ENCODE results near the gene POLG. TPM values are rescaled to one million over a fixed set of nuclear protein-coding genes. Genes with fewer than 3 reads are reported as not detected.

The POLG gene
- 10 to 100 TPM; 93.0 to 96.5 TPM for total RNA-seq

DNA sequence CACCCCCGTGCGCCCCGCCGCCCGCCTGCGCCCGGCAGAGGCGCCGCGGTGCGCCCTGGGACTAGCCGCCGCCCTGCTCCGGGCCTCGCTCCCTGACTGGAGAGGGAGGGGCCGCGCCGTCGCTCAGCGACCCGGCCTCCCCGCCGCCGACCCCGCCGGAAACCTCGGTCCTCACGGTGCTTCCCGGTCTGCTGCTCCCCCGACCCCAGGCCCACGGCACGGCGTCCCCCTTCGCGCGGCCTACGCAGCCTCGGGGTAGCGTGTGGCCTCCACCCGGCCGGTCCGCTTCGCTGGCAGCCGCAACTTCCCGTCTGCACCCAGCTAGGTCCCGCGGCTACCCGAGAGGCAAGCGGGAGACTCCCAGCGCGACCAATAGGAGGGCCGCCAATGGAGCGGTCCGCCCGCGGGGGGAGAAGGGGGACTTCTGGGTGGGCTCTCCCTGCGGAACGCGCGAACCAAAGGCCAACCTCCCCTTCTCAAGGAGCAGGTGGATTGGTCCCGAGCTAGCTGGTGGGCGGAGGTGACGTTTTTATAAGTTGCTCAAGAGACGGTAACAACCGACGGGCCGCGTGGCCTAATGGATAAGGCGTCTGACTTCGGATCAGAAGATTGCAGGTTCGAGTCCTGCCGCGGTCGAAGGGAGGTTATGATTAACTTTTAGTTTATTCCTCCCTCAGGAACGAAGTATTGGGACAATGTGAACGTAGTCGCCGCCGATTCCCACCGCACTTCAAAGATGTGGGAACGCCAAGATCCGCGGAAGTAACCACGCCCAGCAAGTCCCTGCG, at the start of gene POLG:
TSS of gene POLG (minus strand) at position 315 of the 788 bp plus-strand sequence. CDS start 1,070 bp downstream, outside the sequence.
- Mint-ChIP-seq H3K9me3 (no peaks in the 10 kb centered on the region), H3K4me3 (peak within 1 kb of the TSS; percentile 90), H3K27me3 (ENCODE audit: low read depth) (peaks cover 3% of the 10 kb centered on the region), H3K36me3 (ENCODE audit: low read depth) (peaks cover 35% of the 10 kb centered on the region), H3K27ac (peak within 1 kb of the TSS; percentile 94), H3K4me1 (ENCODE audit: low read depth) (peaks cover 52% of the 10 kb centered on the region)
- peak; percentile 99 for DNase-seq
- intact Hi-C loops (cut with micrococcal nuclease) = loop anchor here (1.0 to 10.0 kb wide), 6 partner anchors 90 to 560 kb away; partner anchors contain the start of genes ABHD2, AP3S2, HAPLN3 and TICRR
- CTCF ChIA-PET = interaction anchor here (0.9 to 1.8 kb wide), 4 partner anchors 10 to 156 kb away, joined by 3 to 4 read pairs (median 3); no protein-coding TSS in a partner anchor

DNA sequence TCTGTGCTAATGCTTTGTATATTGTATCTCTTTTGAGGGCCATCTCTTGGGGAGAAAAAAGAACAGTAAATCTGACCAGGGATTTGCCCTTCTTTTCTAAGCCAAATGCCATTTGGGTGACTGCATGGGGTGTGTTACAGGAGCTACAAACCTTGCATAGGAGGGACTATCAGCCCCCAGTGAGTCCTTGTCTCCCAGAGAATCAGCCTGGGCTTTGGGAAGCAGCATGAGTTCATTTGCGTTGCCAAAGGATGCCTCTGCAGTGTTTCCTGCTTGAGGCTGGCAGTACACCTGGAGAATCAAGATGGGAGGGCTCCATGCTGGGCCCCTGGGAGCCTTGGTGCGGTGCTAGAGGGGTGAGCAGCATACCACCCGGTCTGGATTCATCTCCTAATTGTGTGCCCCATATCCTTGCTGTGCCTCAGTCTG, 49.6 kb upstream of the POLG start:
- CTCF ChIA-PET = no interaction called here

DNA sequence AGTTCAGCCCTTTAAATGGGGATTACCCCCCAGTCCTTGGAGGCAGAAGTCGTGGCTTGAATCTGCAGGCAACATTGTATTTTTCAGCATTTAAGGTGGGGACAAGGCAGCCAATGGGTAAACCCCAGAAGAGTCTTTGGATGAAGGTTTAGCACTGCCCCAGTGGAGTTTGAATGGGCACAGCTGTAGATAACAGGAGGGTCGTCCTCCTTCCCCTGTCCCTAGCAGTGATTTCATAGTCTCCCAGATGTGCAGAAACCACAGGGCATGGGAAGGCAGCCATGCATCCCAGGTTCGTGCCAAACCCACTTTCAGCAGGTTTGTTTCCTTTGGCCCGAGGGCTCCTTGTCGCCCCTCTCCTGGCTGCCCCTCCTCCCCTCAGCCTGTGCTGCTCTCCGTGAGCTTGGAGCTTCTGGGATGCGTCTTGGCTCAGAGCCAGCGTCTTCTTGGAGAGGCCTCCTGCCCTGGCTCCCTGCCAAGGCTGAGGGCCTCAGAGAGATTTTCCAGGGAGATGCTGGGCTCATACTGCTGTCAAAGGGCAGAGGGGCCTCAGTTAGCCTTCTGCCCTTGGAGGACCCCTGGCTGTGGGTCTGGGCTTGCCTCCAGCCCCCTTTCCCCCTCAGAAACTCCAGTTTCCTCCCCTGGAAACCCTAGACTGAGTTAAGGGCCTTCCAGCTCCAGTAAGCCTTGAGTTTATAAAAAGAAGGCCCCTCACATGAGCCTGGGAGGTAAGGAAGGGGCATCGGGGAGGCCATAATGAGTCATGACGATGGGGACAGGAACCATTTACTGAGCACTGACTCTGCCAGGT, 48.9 kb upstream of the POLG start:
- H3K4me3 Mint-ChIP-seq = no peak overlapping the region
- CTCF ChIA-PET = no interaction called here
- DNase-seq = no peak
- no peak overlapping the region for H3K27ac Mint-ChIP-seq
- peaks cover 17% of the 10 kb centered on the region for H3K27me3 Mint-ChIP-seq (ENCODE audit: low read depth)
- H3K9me3 Mint-ChIP-seq = no peaks in the 10 kb centered on the region
- intact Hi-C loops (cut with micrococcal nuclease) = no loop called here
- H3K36me3 Mint-ChIP-seq (ENCODE audit: low read depth) = no peaks in the 10 kb centered on the region
- H3K4me1 Mint-ChIP-seq (ENCODE audit: low read depth) = no peaks in the 10 kb centered on the region

More for the DNA sequence above, 49.6 kb upstream of the POLG start:
- Mint-ChIP-seq H3K27me3 (ENCODE audit: low read depth) (peaks cover 17% of the 10 kb centered on the region), H3K4me3 (no peak overlapping the region), H3K36me3 (ENCODE audit: low read depth) (no peaks in the 10 kb centered on the region), H3K4me1 (ENCODE audit: low read depth) (no peaks in the 10 kb centered on the region), H3K9me3 (no peaks in the 10 kb centered on the region), H3K27ac (no peak overlapping the region)
- DNase-seq = no peak
- intact Hi-C loops (cut with micrococcal nuclease) = no loop called here

- no peak for DNase-seq
- Mint-ChIP-seq H3K4me3 (no peak overlapping the region), H3K9me3 (no peaks in the 10 kb centered on the region), H3K4me1 (ENCODE audit: low read depth) (peaks cover 5% of the 10 kb centered on the region), H3K27me3 (ENCODE audit: low read depth) (peaks cover 30% of the 10 kb centered on the region), H3K36me3 (ENCODE audit: low read depth) (no peaks in the 10 kb centered on the region), H3K27ac (no peak overlapping the region)
- CTCF ChIA-PET = interaction anchor here (1.6 kb wide), 1 partner anchor 23 kb away, joined by 7 read pairs; no protein-coding TSS in a partner anchor
- intact Hi-C loops (cut with micrococcal nuclease) = no loop called here
Measured at GRCh38 chr15:89381888-89382686, 47.5 kb upstream of the POLG start.

GRCh38 chr15:89381331-89381730, 46.7 kb upstream of the POLG start:
- H3K4me3 Mint-ChIP-seq = no peak overlapping the region
- intact Hi-C loops (cut with micrococcal nuclease) = no loop called here
- peaks cover 37% of the 10 kb centered on the region for H3K27me3 Mint-ChIP-seq (ENCODE audit: low read depth)
- no peaks in the 10 kb centered on the region for H3K36me3 Mint-ChIP-seq (ENCODE audit: low read depth)
- no peaks in the 10 kb centered on the region for H3K9me3 Mint-ChIP-seq
- no peak overlapping the region for H3K27ac Mint-ChIP-seq
- CTCF ChIA-PET = interaction anchor here (1.6 kb wide), 1 partner anchor 23 kb away, joined by 7 read pairs; no protein-coding TSS in a partner anchor
- H3K4me1 Mint-ChIP-seq (ENCODE audit: low read depth) = peaks cover 5% of the 10 kb centered on the region
- DNase-seq = no peak

GRCh38 chr15:89379818-89380217, 45.2 kb upstream of the POLG start:
- Mint-ChIP-seq H3K36me3 (ENCODE audit: low read depth) (no peaks in the 10 kb centered on the region), H3K27me3 (ENCODE audit: low read depth) (peaks cover 46% of the 10 kb centered on the region)

GRCh38 chr15:89379251-89379695, 44.6 kb upstream of the POLG start:
- Mint-ChIP-seq H3K36me3 (ENCODE audit: low read depth) (no peaks in the 10 kb centered on the region), H3K4me1 (ENCODE audit: low read depth) (peaks cover 5% of the 10 kb centered on the region), H3K4me3 (peak overlapping the region; percentile 8), H3K27ac (no peak overlapping the region), H3K27me3 (ENCODE audit: low read depth) (peaks cover 49% of the 10 kb centered on the region), H3K9me3 (no peaks in the 10 kb centered on the region)
- intact Hi-C loops (cut with micrococcal nuclease) = loop anchor here (2.0 kb wide), 1 partner anchor 20 kb away; no protein-coding TSS in a partner anchor
- CTCF ChIA-PET = interaction anchor here (1.2 to 6.0 kb wide), 3 partner anchors 13 to 51 kb away, joined by 3 to 47 read pairs (median 4); no protein-coding TSS in a partner anchor
- no peak for DNase-seq

More at GRCh38 chr15:89379818-89380217, 45.2 kb upstream of the POLG start:
- peaks cover 5% of the 10 kb centered on the region for H3K4me1 Mint-ChIP-seq (ENCODE audit: low read depth)
- peak overlapping the region; percentile 16 for H3K4me3 Mint-ChIP-seq
- no peak overlapping the region for H3K27ac Mint-ChIP-seq
- no peaks in the 10 kb centered on the region for H3K9me3 Mint-ChIP-seq
- no peak for DNase-seq
- CTCF ChIA-PET = interaction anchor here (1.0 to 6.0 kb wide), 3 partner anchors 22 to 51 kb away, joined by 3 to 47 read pairs (median 3); no protein-coding TSS in a partner anchor
- intact Hi-C loops (cut with micrococcal nuclease) = loop anchor here (2.0 kb wide), 1 partner anchor 19 kb away; no protein-coding TSS in a partner anchor

- Mint-ChIP-seq H3K27me3 (ENCODE audit: low read depth) (peaks cover 55% of the 10 kb centered on the region), H3K4me3 (peak overlapping the region; percentile 69), H3K4me1 (ENCODE audit: low read depth) (peaks cover 5% of the 10 kb centered on the region), H3K27ac (peak overlapping the region; percentile 51), H3K36me3 (ENCODE audit: low read depth) (no peaks in the 10 kb centered on the region), H3K9me3 (no peaks in the 10 kb centered on the region)
- DNase-seq = no peak
- CTCF ChIA-PET = interaction anchor here (1.5 to 6.0 kb wide), 2 partner anchors 14 to 20 kb away, joined by 4 to 47 read pairs; no protein-coding TSS in a partner anchor
- intact Hi-C loops (cut with micrococcal nuclease) = loop anchor here (2.0 kb wide), 1 partner anchor 20 kb away; no protein-coding TSS in a partner anchor
Measured at GRCh38 chr15:89378296-89379151, 43.9 kb upstream of the POLG start.

DNA sequence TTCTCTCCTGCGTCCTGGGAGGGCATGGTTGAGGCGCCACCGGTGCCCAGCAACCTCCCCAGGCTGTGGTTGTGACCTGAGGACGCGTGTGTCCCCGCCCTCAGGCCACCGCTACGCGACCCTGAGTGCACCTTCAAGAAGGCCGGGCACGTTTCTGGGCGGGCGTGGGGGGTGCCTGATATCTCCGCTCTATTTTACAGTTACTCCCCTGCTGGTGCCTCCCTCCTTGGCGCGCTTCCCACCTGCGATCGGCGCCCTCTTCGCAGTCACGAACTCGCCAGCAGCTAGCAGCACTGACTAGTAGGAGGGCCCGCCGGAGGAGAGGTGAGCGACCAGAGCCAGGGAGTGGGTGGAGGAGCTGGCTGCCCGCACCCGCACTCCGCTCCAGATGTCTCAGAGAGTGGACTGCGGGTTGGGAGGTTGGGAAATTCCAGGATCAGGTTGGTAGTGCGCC, 43.2 kb upstream of the POLG start:
- intact Hi-C loops (cut with micrococcal nuclease) = loop anchor here (2.0 kb wide), 2 partner anchors 17 to 21 kb away; no protein-coding TSS in a partner anchor
- Mint-ChIP-seq H3K36me3 (ENCODE audit: low read depth) (no peaks in the 10 kb centered on the region), H3K27me3 (ENCODE audit: low read depth) (peaks cover 56% of the 10 kb centered on the region), H3K4me1 (ENCODE audit: low read depth) (peaks cover 5% of the 10 kb centered on the region), H3K9me3 (no peaks in the 10 kb centered on the region), H3K4me3 (peak overlapping the region; percentile 69), H3K27ac (peak overlapping the region; percentile 42)
- DNase-seq = no peak
- CTCF ChIA-PET = interaction anchor here (0.9 to 6.0 kb wide), 4 partner anchors 15 to 31 kb away, joined by 3 to 47 read pairs (median 4); no protein-coding TSS in a partner anchor

DNA sequence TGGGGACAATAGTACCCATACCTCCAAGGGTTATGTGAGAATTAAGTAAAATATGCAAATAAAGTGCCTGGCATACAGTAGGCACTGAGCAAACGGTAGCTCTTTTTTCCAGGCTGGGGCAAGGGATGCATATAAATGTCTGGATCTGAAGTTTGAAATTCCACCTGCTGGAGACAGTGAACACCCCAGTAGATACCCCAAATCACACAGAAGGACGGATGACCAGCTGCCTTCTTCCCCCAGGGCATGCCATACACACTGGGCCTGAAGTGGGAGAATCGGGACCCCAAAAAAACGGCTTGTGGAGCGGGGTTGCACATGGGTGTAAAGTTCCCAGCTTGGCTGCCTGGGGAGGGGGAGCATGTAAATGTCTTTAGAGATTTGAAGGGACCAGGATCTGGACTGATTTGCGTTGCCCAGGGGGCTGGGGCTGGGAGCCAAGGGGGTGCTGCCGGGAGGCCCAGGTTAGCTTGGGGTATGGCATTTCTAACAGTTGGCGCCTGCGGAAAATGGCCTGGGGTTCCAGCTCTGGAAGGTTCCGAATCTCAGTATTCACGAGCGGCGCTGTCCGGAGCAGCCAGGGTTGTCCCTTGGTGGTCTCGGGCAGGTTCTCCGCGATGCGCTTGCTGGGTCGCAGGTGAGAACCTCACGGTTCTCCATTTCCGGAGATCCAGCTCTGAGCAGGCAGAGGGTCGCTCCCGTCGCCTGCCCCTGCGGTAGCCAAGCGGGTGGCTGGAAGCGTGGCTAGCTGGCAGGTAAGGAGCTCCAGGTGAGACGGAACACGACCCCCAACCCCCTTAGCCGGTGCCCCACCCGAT, 42.6 kb upstream of the POLG start:
- Mint-ChIP-seq H3K27me3 (ENCODE audit: low read depth) (peaks cover 62% of the 10 kb centered on the region), H3K4me1 (ENCODE audit: low read depth) (peaks cover 5% of the 10 kb centered on the region)
- CTCF ChIA-PET = interaction anchor here (0.9 to 6.0 kb wide), 4 partner anchors 19 to 41 kb away, joined by 3 to 47 read pairs (median 4); no protein-coding TSS in a partner anchor

More for the DNA sequence above, 42.6 kb upstream of the POLG start:
- Mint-ChIP-seq H3K27ac (no peak overlapping the region), H3K4me3 (no peak overlapping the region), H3K9me3 (no peaks in the 10 kb centered on the region), H3K36me3 (ENCODE audit: low read depth) (no peaks in the 10 kb centered on the region)
- no peak for DNase-seq
- intact Hi-C loops (cut with micrococcal nuclease) = loop anchor here (2.0 kb wide), 1 partner anchor 16 kb away; no protein-coding TSS in a partner anchor

All from activated naive CD4-positive, alpha-beta T cell treated with anti-CD3 and anti-CD28 coated beads for 36 hours (primary cell).